Sigmoid colon (tissue), 4 donors: ENCODE measurements around the gene PRKAG2.

ENCODE experiments used
- EP300 ChIP-seq, 4 donors: sonication (generic); formaldehyde crosslinking; IDR thresholded peaks; one replicate each; pipeline ENCODE4 v1.6.1; 2017; ENCODE audit warnings: antibody characterized with exemption in 4 of 4
- POLR2A ChIP-seq, 2 donors: fragments of 450-650 bp; IDR thresholded peaks; one replicate each; pipeline ENCODE4 v1.6.1; 2016; ENCODE audit warnings: antibody characterized with exemption in 2 of 2, mild to moderate bottlenecking in 2 of 2, moderate library complexity in 2 of 2
- TF ChIP-seq, protein P1 (sequence below), 4 experiments: fragments of 450-650 bp in 3 of 4; fragments of 200-600 bp in 1 of 4; IDR thresholded peaks; one replicate each; pipeline ENCODE4 v1.5.1; 2016 to 2019; ENCODE audit warnings: antibody characterized with exemption in 4 of 4, mild to moderate bottlenecking in 3 of 4, moderate library complexity in 2 of 4

GRCh38 chr7:151924508-151924907, 47.6 kb upstream of the PRKAG2 start:
- TF ChIP-seq, protein P1, sequence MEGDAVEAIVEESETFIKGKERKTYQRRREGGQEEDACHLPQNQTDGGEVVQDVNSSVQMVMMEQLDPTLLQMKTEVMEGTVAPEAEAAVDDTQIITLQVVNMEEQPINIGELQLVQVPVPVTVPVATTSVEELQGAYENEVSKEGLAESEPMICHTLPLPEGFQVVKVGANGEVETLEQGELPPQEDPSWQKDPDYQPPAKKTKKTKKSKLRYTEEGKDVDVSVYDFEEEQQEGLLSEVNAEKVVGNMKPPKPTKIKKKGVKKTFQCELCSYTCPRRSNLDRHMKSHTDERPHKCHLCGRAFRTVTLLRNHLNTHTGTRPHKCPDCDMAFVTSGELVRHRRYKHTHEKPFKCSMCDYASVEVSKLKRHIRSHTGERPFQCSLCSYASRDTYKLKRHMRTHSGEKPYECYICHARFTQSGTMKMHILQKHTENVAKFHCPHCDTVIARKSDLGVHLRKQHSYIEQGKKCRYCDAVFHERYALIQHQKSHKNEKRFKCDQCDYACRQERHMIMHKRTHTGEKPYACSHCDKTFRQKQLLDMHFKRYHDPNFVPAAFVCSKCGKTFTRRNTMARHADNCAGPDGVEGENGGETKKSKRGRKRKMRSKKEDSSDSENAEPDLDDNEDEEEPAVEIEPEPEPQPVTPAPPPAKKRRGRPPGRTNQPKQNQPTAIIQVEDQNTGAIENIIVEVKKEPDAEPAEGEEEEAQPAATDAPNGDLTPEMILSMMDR (IDR thresholded peaks at IDR 0.05), result no peak
- TF ChIP-seq POLR2A (IDR thresholded peaks at IDR 0.05), result no peak
- TF ChIP-seq EP300 (IDR thresholded peaks at IDR 0.05), result no peak
